NCI-H2196 (cell line): Measurements from ENCODE around the gene NFILZ.
A peak's percentile ranks its signal among the peaks of the same experiment; 100 is the strongest.

ENCODE experiments used
- DNase-seq: peaks from one replicate; lab custom pipeline; 2025; ENCODE audit not compliant: unreplicated experiment; lab: John Stamatoyannopoulos, UW

NFILZ gene

GRCh38 chr19:8629996-8630683 lies at the start of gene NFILZ:
NFILZ (plus strand) TSS chr19:8630633; CDS start chr19:8676766, 46,133 bp downstream.
- no peak for DNase-seq

GRCh38 chr19:8580710-8581281 lies 49.6 kb upstream of the NFILZ start:
- peak; percentile 80 for DNase-seq

GRCh38 chr19:8584965-8585893 lies 45.2 kb upstream of the NFILZ start:
- no peak for DNase-seq

- peak; percentile 74 for DNase-seq
These were observed 44.3 kb upstream of the NFILZ start for GRCh38 chr19:8585894-8586750.

GRCh38 chr19:8589177-8589714 lies 41.2 kb upstream of the NFILZ start:
- no peak for DNase-seq

- peak; percentile 38 for DNase-seq
These were observed 38.0 kb upstream of the NFILZ start for GRCh38 chr19:8592231-8593009.

GRCh38 chr19:8593931-8594330 lies 36.5 kb upstream of the NFILZ start:
- no peak for DNase-seq

- DNase-seq: no peak
These were observed 34.8 kb upstream of the NFILZ start for GRCh38 chr19:8595651-8596050.

- DNase-seq: no peak
These were observed 34.3 kb upstream of the NFILZ start for GRCh38 chr19:8596168-8596567.

GRCh38 chr19:8600064-8600463 lies 30.4 kb upstream of the NFILZ start:
- DNase-seq: no peak

- no peak for DNase-seq
These were observed 29.6 kb upstream of the NFILZ start for GRCh38 chr19:8600816-8601215.

GRCh38 chr19:8601796-8602195 lies 28.6 kb upstream of the NFILZ start:
- no peak for DNase-seq

- no peak for DNase-seq
These were observed 24.9 kb upstream of the NFILZ start for GRCh38 chr19:8605514-8605913.

GRCh38 chr19:8607386-8607785 lies 23.0 kb upstream of the NFILZ start:
- DNase-seq: no peak

GRCh38 chr19:8608941-8609278 lies 21.5 kb upstream of the NFILZ start:
- no peak for DNase-seq

- DNase-seq: no peak
These were observed 21.0 kb upstream of the NFILZ start for GRCh38 chr19:8609279-8610040.

- DNase-seq: no peak
These were observed 20.1 kb upstream of the NFILZ start, which contains the start of gene ADAMTS10 for GRCh38 chr19:8610041-8610935. ADAMTS10 (minus strand) TSS chr19:8610715; CDS start chr19:8605710, 5,005 bp downstream.

- DNase-seq: no peak
These were observed 19.5 kb upstream of the NFILZ start for GRCh38 chr19:8610936-8611300.
